GM15510 (cell line): ENCODE measurements around the gene SIAH1.

Experiments
- POLR2A ChIP-seq: IDR thresholded peaks from 3 replicates; pipeline ENCODE4 v1.6.1; 2011; ENCODE audit warnings: borderline replicate concordance; ENCODE audit not compliant: insufficient read length; ENCODE audit errors: extremely low read depth

Gene SIAH1

DNA sequence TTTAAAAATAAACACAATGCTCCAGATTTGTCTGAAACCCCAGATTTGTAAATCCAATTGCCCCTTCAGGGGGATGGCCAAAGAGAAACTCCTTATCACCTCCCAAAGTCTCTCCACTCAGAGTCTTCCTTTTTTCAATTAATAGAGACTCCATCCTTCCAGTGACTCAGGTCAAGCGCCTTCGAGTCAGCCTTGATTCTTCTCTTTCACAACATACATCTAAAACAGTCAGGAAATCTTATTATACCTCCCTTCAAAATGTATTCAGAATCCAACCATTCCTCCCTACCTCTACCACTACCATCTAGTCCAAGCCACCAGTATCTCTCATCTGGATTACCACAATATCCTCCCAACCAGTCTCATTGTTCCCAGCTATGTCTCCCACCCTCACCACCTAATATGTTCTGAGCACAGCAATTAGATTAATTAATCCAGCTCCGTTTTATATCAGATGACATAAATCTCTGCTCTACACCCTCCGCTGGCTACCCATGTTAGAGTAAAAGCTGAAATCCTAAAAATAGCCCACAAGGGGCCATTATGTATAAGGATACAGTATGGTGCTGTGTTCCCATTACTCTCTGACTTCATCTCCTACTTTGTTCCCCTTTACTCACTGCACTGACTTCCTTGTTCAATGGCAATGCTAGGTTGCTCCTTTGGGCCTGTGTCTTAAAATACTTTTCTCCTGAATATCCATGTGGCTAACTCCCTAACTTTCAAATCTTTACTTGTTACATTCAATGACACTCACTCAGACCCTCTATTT lies 11.8 kb downstream of the SIAH1 start:
- TF ChIP-seq POLR2A: no peak

DNA sequence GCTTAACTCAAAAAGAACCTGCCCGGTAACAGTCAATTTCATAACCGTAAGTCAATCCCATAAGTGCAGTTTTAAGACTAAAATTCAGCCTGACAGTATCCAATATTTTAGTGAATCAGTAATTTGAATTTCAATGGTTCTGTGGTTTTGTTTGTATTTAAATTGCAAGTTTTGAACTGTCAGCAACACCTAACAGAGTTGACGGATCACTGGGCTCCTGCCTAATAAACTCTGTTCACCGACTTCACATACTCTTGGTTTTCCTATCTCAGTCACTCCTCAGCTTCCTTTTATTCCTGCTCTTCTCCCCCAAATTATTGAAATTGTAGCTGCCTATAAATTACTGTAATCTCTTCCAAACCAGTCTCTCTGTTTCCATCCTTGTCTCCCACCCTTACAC lies 12.5 kb downstream of the SIAH1 start:
- no peak for TF ChIP-seq POLR2A

GRCh38 chr16:48371393-48371780 lies 13.8 kb downstream of the SIAH1 start:
- no peak for TF ChIP-seq POLR2A

DNA sequence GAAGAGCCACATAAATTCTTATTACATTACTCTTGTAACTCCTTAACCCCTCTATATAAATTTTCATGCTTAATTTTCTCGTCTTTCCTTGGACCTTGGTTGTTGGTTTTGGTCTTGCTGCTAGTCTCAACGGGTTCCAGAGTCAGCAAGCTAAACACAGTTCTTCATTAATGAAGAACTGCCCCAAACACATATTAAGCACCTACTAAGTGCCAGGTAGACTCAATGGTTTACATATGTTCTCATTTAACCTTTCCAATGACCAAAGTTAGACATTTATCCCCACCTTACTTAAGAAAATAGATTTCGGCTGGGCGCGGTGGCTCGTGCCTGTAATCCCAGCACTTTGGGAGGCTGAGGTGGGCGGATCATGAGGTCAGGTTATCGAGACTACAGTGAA lies 15.0 kb downstream of the SIAH1 start:
- no peak for TF ChIP-seq POLR2A

DNA sequence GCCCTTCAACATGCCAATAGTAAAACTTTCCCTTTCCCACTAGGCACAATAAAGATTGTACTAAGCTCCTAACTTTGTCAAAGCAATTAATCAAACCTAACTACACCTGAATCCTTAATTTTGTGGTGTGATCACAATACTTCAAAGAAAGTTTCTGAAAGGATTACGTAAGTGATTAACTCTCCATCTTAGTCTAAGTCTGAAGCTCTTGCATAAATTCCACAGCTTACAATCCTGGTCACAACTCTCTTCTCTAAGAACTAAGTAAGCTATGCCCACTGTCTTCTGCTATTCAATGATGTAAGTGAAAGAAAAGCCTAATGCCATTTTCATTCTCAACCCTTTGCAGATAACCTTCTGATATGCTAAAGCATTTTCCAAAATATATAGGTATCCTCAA lies 15.4 kb downstream of the SIAH1 start:
- TF ChIP-seq POLR2A: no peak

- TF ChIP-seq POLR2A: no peak
These were observed 17.7 kb downstream of the SIAH1 start for GRCh38 chr16:48367441-48368049.

- TF ChIP-seq POLR2A: no peak
These were observed 18.8 kb downstream of the SIAH1 start for GRCh38 chr16:48366165-48367093.

DNA sequence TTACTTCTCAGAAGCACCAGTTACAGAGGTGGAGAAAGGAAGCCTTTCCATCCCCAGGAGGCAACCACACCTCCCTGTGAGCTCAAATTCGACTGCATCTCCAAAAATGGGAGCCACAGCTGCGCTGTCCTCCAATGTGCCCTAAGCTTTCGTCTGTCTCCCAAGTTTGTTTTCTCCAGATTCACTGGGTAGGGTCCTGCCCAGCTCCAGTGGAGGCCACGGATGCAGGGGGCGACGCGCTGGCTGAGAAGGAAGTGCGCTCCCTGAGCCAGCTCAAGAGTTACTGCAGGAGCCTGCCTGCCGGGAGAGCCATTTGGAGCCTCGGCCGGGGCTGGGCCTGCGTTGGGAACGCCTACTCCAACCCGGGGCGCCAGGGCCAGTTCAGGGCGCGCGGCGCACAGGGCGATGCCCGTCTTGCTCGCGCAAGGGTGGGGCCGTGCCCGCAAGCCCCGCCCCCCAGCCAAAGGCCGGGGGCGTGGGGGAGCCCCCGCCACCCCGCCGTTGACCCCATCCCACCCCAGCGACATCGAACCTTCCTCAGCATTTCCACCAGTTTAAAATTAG lies 19.5 kb downstream of the SIAH1 start:
- TF ChIP-seq POLR2A: peak; percentile 49

DNA sequence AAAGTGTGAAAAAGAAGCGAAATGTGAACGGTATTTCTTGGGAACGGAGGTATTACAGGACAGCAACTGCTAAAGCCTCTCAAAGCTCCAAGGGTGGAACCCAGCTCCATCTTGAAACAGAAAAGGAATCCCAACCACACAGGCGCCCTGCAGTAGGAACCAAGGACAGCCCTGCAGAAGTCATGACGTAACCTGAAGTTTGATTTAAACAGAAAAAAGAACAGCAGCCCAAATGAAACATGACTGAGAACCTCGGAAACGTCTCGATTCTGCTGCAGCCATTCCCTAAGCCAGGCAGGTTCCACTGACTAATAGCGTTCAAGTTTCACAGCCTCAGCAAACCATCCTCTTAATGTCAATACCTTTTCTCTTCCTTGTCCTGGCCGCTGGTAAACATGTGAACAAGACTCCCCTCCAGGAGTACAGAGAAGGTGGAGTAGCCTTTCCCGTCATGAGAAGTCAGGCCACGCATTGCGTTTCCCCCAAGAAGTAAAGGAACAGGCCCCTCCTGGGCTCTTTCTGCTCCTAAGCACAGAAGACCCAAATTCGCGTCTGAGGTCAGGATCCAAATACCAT lies 20.1 kb downstream of the SIAH1 start:
- TF ChIP-seq POLR2A: no peak

DNA sequence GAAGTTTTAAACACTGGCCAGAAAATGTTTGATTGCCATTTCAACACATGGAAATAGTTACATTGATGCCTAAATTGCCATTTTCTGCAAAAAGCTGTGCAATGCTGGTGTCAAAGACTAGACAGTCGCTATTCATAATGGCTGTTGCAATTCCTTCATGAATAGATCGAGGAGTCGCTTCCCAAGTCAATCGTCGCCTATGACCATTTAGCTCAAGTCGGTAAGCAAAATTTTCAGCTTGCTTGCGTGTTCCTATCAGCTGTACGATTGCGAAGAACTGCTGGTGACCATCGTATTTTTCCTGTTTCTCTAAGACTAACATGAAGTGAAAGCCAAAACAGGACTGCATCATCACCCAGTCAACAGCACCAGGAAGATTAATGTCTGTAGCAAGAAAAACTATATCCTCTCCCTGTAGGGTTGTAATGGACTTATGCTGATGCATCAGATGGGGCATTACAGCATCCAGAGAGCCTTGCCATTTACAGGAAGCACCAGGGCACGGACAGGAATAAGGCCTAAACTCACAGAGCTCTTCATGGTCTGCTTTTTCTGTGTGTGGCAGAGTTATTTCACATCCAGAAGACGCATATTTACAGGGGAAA lies 23.6 kb downstream of the SIAH1 start:
- TF ChIP-seq POLR2A: no peak

- TF ChIP-seq POLR2A: no peak
These were observed 24.2 kb downstream of the SIAH1 start for GRCh38 chr16:48361012-48361411.

- TF ChIP-seq POLR2A: no peak
These were observed 25.2 kb downstream of the SIAH1 start for GRCh38 chr16:48359983-48360382.

DNA sequence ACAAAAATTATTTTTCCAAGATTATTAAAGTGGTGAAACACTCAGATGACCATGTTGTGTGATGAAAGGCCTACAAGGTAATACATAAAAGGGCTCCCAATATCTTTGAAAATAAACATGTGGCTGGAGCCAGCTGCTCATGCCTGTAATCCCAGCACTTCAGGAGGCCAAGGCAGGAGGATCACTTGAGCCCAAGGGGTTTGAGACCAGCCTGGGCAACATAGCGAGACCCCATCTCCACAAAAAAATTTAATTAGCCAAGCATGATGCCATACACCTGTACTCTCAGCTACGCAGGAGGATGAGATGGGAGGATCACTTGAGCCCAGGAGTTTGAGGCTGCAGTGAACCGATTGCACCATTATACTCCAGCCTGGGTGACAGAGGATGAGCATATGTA lies 26.8 kb downstream of the SIAH1 start:
- no peak for TF ChIP-seq POLR2A
